H9 (cell line): ENCODE results near the gene C11orf58. TPM values are rescaled to one million over a fixed set of nuclear protein-coding genes. Genes with fewer than 3 reads are reported as not detected.

Experiments
- DNase-seq: peaks from one replicate; pipeline ENCODE4 v3.0.0-alpha.2; 2017
- H2AFZ ChIP-seq: one replicate; pipeline ENCODE4 v1.6.1; 2013; ENCODE audit warnings: mild to moderate bottlenecking, low read length, control low read depth, moderate library complexity
- H2AK5ac ChIP-seq: 2 replicates; pipeline ENCODE4 v1.6.1; 2013; ENCODE audit warnings: low read length, control low read depth, mixed read lengths; ENCODE audit not compliant: insufficient read length
- H2BK120ac ChIP-seq: one replicate; pipeline ENCODE4 v1.6.1; 2013; ENCODE audit warnings: low read depth, mild to moderate bottlenecking, low read length, control low read depth, inconsistent platforms; ENCODE audit not compliant: poor library complexity, severe bottlenecking
- H2BK12ac ChIP-seq: 2 replicates; pipeline ENCODE4 v1.6.1; 2013; ENCODE audit warnings: low read length, control low read depth, mixed read lengths, low read depth; ENCODE audit not compliant: insufficient read length
- H2BK15ac ChIP-seq: 2 replicates; pipeline ENCODE4 v1.6.1; 2013; ENCODE audit warnings: low read depth, low read length, control low read depth
- H2BK20ac ChIP-seq: one replicate; pipeline ENCODE4 v1.6.1; 2013; ENCODE audit warnings: low read depth, mild to moderate bottlenecking, low read length, control low read depth, inconsistent platforms; ENCODE audit not compliant: poor library complexity, severe bottlenecking
- H2BK5ac ChIP-seq: 2 replicates; pipeline ENCODE4 v1.6.1; 2013; ENCODE audit warnings: low read length, control low read depth, mixed read lengths; ENCODE audit not compliant: insufficient read length
- H3K14ac ChIP-seq: 2 replicates; pipeline ENCODE4 v1.6.1; 2013; ENCODE audit warnings: low read length, control low read depth; ENCODE audit not compliant: insufficient read depth
- H3K18ac ChIP-seq: 2 replicates; pipeline ENCODE4 v1.6.1; 2013; ENCODE audit warnings: low read depth, mild to moderate bottlenecking, mixed read lengths, low read length, control low read depth; ENCODE audit not compliant: insufficient read length
- H3K23ac ChIP-seq: 2 replicates; pipeline ENCODE4 v1.6.1; 2013; ENCODE audit warnings: low read length, control low read depth, mixed read lengths, low read depth; ENCODE audit not compliant: insufficient read length
- H3K23me2 ChIP-seq: 2 replicates; pipeline ENCODE4 v1.6.1; 2013; ENCODE audit warnings: low read depth, mild to moderate bottlenecking, mixed read lengths, low read length, control low read depth; ENCODE audit not compliant: insufficient read length, poor library complexity, severe bottlenecking
- H3K27ac ChIP-seq: 2 replicates; pipeline ENCODE4 v1.5.1; 2013; ENCODE audit warnings: low read length, control low read depth, mixed read lengths, low read depth; ENCODE audit not compliant: insufficient read length
- H3K27me3 ChIP-seq: 2 replicates; pipeline ENCODE4 v1.6.1; 2013; ENCODE audit warnings: low read length, control low read depth, inconsistent platforms; ENCODE audit not compliant: insufficient read depth
- H3K4ac ChIP-seq: 2 replicates; pipeline ENCODE4 v1.6.1; 2013; ENCODE audit warnings: low read depth, mild to moderate bottlenecking, control low read depth, inconsistent platforms, low read length, moderate library complexity
- H3K4me1 ChIP-seq: 2 replicates; pipeline ENCODE4 v1.6.1; 2013; ENCODE audit warnings: low read length, control low read depth, inconsistent platforms; ENCODE audit not compliant: insufficient read depth
- H3K4me2 ChIP-seq: 2 replicates; pipeline ENCODE4 v1.6.1; 2013; ENCODE audit warnings: low read length, control low read depth, mixed read lengths; ENCODE audit not compliant: insufficient read length, insufficient read depth
- H3K56ac ChIP-seq: 2 replicates; pipeline ENCODE4 v1.6.1; 2013; ENCODE audit warnings: low read depth, mild to moderate bottlenecking, mixed read lengths, low read length, control low read depth; ENCODE audit not compliant: insufficient read length
- H3K79me1 ChIP-seq: 2 replicates; pipeline ENCODE4 v1.6.1; 2013; ENCODE audit warnings: low read depth, mild to moderate bottlenecking, moderate library complexity, low read length, control low read depth, inconsistent platforms; ENCODE audit not compliant: insufficient read depth, poor library complexity, severe bottlenecking
- H3K79me2 ChIP-seq: 2 replicates; pipeline ENCODE4 v1.6.1; 2013; ENCODE audit warnings: low read length, control low read depth, inconsistent platforms; ENCODE audit not compliant: insufficient read depth
- H3K9ac ChIP-seq: 2 replicates; pipeline ENCODE4 v1.6.1; 2013; ENCODE audit warnings: low read length, control low read depth, mixed read lengths; ENCODE audit not compliant: insufficient read length; ENCODE audit errors: extremely low read depth
- H3K9me3 ChIP-seq: one replicate; pipeline ENCODE4 v1.6.1; 2013; ENCODE audit warnings: low read depth, low read length, inconsistent platforms; ENCODE audit not compliant: control insufficient read depth
- H3T11ph ChIP-seq: one replicate; pipeline ENCODE4 v1.6.1; 2013; ENCODE audit warnings: mild to moderate bottlenecking, low read length, control low read depth, inconsistent platforms
- H4K20me1 ChIP-seq: one replicate; pipeline ENCODE4 v1.6.1; 2013; ENCODE audit not compliant: control insufficient read depth, insufficient read length, insufficient read depth
- H4K5ac ChIP-seq: 2 replicates; pipeline ENCODE4 v1.6.1; 2013; ENCODE audit warnings: low read depth, mild to moderate bottlenecking, mixed read lengths, low read length, control low read depth; ENCODE audit not compliant: insufficient read length
- H4K8ac ChIP-seq: replicated peaks from 2 replicates; pipeline ENCODE4 v1.6.1; 2013; ENCODE audit warnings: low read length, control low read depth, mixed read lengths, low read depth; ENCODE audit not compliant: insufficient read length
- H4K91ac ChIP-seq: 2 replicates; pipeline ENCODE4 v1.6.1; 2013; ENCODE audit warnings: low read depth, mild to moderate bottlenecking, moderate library complexity, mixed read lengths, low read length, control low read depth; ENCODE audit not compliant: insufficient read length
- H3K27ac Mint-ChIP-seq, 3 experiments: 2 replicates in 2 of 3; 3 replicates in 1 of 3; pipeline ENCODE4 v1.8.0; 2020 to 2021; ENCODE audit warnings: mixed read lengths in 3 of 3, mild to moderate bottlenecking in 1 of 3, moderate library complexity in 1 of 3
- H3K27me3 Mint-ChIP-seq: 2 replicates; pipeline ENCODE4 v1.8.0; 2021; ENCODE audit warnings: low read depth, mild to moderate bottlenecking, moderate library complexity, mixed read lengths
- H3K36me3 Mint-ChIP-seq, 3 experiments: 2 replicates in 2 of 3; 3 replicates in 1 of 3; pipeline ENCODE4 v1.8.0; 2020 to 2021; ENCODE audit warnings: low read depth in 3 of 3, mixed read lengths in 3 of 3; ENCODE audit not compliant: insufficient read depth in 1 of 3
- H3K4me1 Mint-ChIP-seq, 2 experiments: 2 replicates each; pipeline ENCODE4 v1.8.0; 2020; ENCODE audit warnings: mixed read lengths in 2 of 2
- H3K4me3 Mint-ChIP-seq, 2 experiments: 2 replicates in 1 of 2; 3 replicates in 1 of 2; pipeline ENCODE4 v1.8.0; 2020 to 2021; ENCODE audit warnings: mild to moderate bottlenecking in 2 of 2, mixed read lengths in 2 of 2, moderate library complexity in 1 of 2
- H3K9me3 Mint-ChIP-seq, 2 experiments: 2 replicates in 1 of 2; 3 replicates in 1 of 2; pipeline ENCODE4 v1.8.0; 2020; ENCODE audit warnings: mild to moderate bottlenecking in 2 of 2, mixed read lengths in 2 of 2, moderate library complexity in 1 of 2
- WGBS: extraction: QIAGEN DNeasy Blood & Tissue Kit; methylation state at CpG from one replicate; pipeline ENCODE4 v1.1.7; 2013; ENCODE audit warnings: missing lambda C conversion rate, low lambda C conversion rate, mixed read lengths; ENCODE audit not compliant: insufficient read length; ENCODE audit errors: extremely low coverage; 5-methylcytosine and 5-hydroxymethylcytosine counted together
- total RNA-seq: library from RNA; stranded (reverse); gene quantifications from 2 replicates; pipeline ENCODE4 v1.2.1, GENCODE V29; 2021
- TF ChIP-seq, protein P1 (sequence below): fragments of 200-600 bp; sonication (generic); conservative IDR thresholded peaks from 3 replicates; pipeline ENCODE4 v1.8.0; 2021; ENCODE audit warnings: antibody characterized with exemption, mild to moderate bottlenecking

The C11orf58 gene
- total RNA-seq, 1 experiment from 2014 or later = 169 TPM

DNA sequence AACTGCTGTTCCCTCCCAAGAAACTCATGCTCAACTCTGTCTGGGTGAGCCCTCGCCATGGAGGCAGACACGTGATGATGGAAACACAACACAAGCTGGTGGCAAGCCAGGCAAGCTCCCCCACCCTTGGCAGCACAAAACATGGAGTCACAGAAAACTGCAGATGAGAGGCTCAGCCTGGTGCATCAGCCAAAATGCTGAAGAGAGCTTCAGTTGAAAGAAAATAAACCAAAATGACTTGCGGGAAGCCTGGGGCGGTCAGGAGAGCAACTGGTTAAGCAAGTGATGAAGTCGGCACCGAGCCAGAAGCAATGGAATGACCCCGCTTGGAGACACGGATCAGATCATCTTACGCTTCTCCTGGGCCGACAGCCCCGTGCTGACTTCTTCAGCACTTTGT, 68.3 kb downstream of the C11orf58 start:
- no peak overlapping the region for H3K4ac ChIP-seq
- H4K20me1 ChIP-seq = no peaks in the 10 kb centered on the region
- H3K27ac Mint-ChIP-seq = no peak overlapping the region
- no peaks in the 10 kb centered on the region for H3K9me3 Mint-ChIP-seq
- H2BK120ac ChIP-seq = no peak overlapping the region
- H3T11ph ChIP-seq = no peak overlapping the region
- H3K9ac ChIP-seq = no peak overlapping the region
- H3K23me2 ChIP-seq = no peaks in the 10 kb centered on the region
- no peak overlapping the region for H4K5ac ChIP-seq
- H3K18ac ChIP-seq = no peak overlapping the region
- no peaks in the 10 kb centered on the region for H3K79me2 ChIP-seq
- H3K14ac ChIP-seq = no peak overlapping the region
- H3K27me3 ChIP-seq = no peaks in the 10 kb centered on the region
- H3K4me1 ChIP-seq = no peaks in the 10 kb centered on the region
- peaks cover 2 to 7% of the 10 kb centered on the region in 2 experiments; a peak in 3 of 4 replicates for H3K4me1 Mint-ChIP-seq
- H3K36me3 Mint-ChIP-seq = peaks cover 0 to 8% (median 7%) of the 10 kb centered on the region in 3 experiments; a peak in 5 of 7 replicates
- H3K23ac ChIP-seq = no peak overlapping the region
- H2BK15ac ChIP-seq = no peak overlapping the region
- DNase-seq = no peak
- no peak overlapping the region for H3K27ac ChIP-seq
- H3K4me3 Mint-ChIP-seq = no peak overlapping the region
- H2BK12ac ChIP-seq = no peak overlapping the region
- no peak overlapping the region for H4K91ac ChIP-seq
- H3K27me3 Mint-ChIP-seq = no peaks in the 10 kb centered on the region
- H3K79me1 ChIP-seq = no peaks in the 10 kb centered on the region
- H4K8ac ChIP-seq = no peak overlapping the region
- no peaks in the 10 kb centered on the region for H3K9me3 ChIP-seq
- WGBS = no CpG with 5 or more reads among the region's 11 CpGs
- H2AFZ ChIP-seq = no peak overlapping the region
- H2BK20ac ChIP-seq = no peak overlapping the region
- H3K56ac ChIP-seq = no peak overlapping the region
- H2AK5ac ChIP-seq = no peak overlapping the region
- TF ChIP-seq, protein P1, sequence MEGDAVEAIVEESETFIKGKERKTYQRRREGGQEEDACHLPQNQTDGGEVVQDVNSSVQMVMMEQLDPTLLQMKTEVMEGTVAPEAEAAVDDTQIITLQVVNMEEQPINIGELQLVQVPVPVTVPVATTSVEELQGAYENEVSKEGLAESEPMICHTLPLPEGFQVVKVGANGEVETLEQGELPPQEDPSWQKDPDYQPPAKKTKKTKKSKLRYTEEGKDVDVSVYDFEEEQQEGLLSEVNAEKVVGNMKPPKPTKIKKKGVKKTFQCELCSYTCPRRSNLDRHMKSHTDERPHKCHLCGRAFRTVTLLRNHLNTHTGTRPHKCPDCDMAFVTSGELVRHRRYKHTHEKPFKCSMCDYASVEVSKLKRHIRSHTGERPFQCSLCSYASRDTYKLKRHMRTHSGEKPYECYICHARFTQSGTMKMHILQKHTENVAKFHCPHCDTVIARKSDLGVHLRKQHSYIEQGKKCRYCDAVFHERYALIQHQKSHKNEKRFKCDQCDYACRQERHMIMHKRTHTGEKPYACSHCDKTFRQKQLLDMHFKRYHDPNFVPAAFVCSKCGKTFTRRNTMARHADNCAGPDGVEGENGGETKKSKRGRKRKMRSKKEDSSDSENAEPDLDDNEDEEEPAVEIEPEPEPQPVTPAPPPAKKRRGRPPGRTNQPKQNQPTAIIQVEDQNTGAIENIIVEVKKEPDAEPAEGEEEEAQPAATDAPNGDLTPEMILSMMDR = no peak
- no peak overlapping the region for H3K4me2 ChIP-seq
- no peak overlapping the region for H2BK5ac ChIP-seq
